Uterus (tissue), 4 donors: ENCODE measurements around the gene PTPA. TPM values are rescaled to one million over a fixed set of nuclear protein-coding genes. Genes with fewer than 3 reads are reported as not detected.

Source experiments
- DNase-seq, 2 donors: peaks; one replicate each; pipeline ENCODE4 v3.0.0-alpha.2; 2019 to 2020
- H3K27ac ChIP-seq, 2 donors: fragments of 200-600 bp; sonication (generic); 1 replicate in 1 of 2; 2 replicates in 1 of 2; pipeline ENCODE4 v1.5.1; 2016 to 2018
- H3K27me3 ChIP-seq, 2 donors: fragments of 200-600 bp; sonication (generic); one replicate each; pipeline ENCODE4 v1.5.1; 2018 to 2019; ENCODE audit warnings: control low read depth in 1 of 2
- H3K36me3 ChIP-seq, 2 donors: fragments of 200-600 bp; sonication (generic); one replicate each; pipeline ENCODE4 v1.5.1; 2019; ENCODE audit warnings: control low read depth in 1 of 2
- H3K4me1 ChIP-seq, 2 donors: fragments of 200-600 bp; sonication (generic); one replicate each; pipeline ENCODE4 v1.5.1; 2018 to 2019; ENCODE audit warnings: control low read depth in 1 of 2
- H3K4me3 ChIP-seq, 2 donors: fragments of 200-600 bp; sonication (generic); 1 replicate in 1 of 2; 2 replicates in 1 of 2; pipeline ENCODE4 v1.5.1; 2018 to 2019; ENCODE audit warnings: mild to moderate bottlenecking in 1 of 2
- H3K9me3 ChIP-seq, 2 donors: fragments of 200-600 bp; sonication (generic); one replicate each; pipeline ENCODE4 v1.5.1; 2019; ENCODE audit warnings: control low read depth in 1 of 2
- POLR2A ChIP-seq, 2 donors: fragments of 450-650 bp; IDR thresholded peaks; one replicate each; pipeline ENCODE4 v1.6.1; 2016; ENCODE audit warnings: antibody characterized with exemption in 2 of 2, mild to moderate bottlenecking in 1 of 2, moderate library complexity in 1 of 2
- intact Hi-C: fragments of 100-400 bp; cut with DNase I; formaldehyde crosslinking; loops from one replicate; pipeline ENCODE4 v1.15.1; 2023; ENCODE audit warnings: low total_unique reads
- total RNA-seq, 4 donors: library from RNA; depleted of rRNA in 3 of 4; stranded (reverse); fragments of >200 nt in 3 of 4; gene quantifications; one replicate each; pipeline versions ENCODE4 v1.1.0 to v1.2.4, GENCODE V29; 2014 to 2023
- TF ChIP-seq, protein P1 (sequence below), 4 experiments: fragments of 200-600 bp in 2 of 4; fragments of 450-650 bp in 2 of 4; sonication (generic) in 2 of 4; IDR thresholded peaks; one replicate each; pipeline ENCODE4 v1.5.1; 2016 to 2019; ENCODE audit warnings: antibody characterized with exemption in 4 of 4, mild to moderate bottlenecking in 2 of 4, moderate library complexity in 1 of 4
- donor health status: DM: yes; HTN: yes; CAD: no.

PTPA gene
- total RNA-seq, 4 donors from 2014 or later, result 28.9 to 107 (median 62.1) TPM

DNA sequence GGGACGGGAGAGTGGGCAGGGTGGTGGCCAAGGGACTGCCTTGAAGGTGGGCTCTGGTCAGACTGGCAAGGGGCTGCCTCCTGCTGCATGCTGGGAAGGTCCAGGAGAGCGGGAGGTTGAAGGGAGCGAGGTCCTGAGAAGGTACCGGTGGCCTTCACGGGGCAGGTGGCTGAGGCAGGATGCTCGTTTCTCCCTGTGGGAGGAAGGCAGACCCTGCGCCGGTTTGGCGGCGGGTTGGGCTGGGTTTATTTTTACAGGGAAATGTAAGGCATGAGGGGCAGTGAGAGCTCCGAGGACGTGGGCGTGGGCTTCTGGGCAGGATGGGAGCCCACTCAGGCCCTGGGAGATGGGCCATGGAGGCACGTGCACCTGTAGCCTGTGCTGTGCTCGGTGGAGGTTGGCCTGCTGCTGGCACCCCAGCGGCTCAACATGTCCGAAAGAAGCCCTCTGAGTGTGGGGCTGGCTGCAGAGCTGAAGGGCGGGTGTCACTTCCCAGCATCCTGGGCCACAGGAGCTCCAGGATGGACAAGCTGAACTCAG lies 39.5 kb downstream of the PTPA start:
- no peak for DNase-seq

GRCh38 chr9:129151469-129151868 lies 40.3 kb downstream of the PTPA start:
- H3K9me3 ChIP-seq, result no peaks in the 10 kb centered on the region
- no peaks in the 10 kb centered on the region for H3K27me3 ChIP-seq
- no peak for TF ChIP-seq POLR2A (IDR thresholded peaks at IDR 0.05)
- TF ChIP-seq, protein P1, sequence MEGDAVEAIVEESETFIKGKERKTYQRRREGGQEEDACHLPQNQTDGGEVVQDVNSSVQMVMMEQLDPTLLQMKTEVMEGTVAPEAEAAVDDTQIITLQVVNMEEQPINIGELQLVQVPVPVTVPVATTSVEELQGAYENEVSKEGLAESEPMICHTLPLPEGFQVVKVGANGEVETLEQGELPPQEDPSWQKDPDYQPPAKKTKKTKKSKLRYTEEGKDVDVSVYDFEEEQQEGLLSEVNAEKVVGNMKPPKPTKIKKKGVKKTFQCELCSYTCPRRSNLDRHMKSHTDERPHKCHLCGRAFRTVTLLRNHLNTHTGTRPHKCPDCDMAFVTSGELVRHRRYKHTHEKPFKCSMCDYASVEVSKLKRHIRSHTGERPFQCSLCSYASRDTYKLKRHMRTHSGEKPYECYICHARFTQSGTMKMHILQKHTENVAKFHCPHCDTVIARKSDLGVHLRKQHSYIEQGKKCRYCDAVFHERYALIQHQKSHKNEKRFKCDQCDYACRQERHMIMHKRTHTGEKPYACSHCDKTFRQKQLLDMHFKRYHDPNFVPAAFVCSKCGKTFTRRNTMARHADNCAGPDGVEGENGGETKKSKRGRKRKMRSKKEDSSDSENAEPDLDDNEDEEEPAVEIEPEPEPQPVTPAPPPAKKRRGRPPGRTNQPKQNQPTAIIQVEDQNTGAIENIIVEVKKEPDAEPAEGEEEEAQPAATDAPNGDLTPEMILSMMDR (IDR thresholded peaks at IDR 0.05), result no peak
- no peak for DNase-seq
- peaks cover 6 to 11% of the 10 kb centered on the region in 2 donors for H3K4me1 ChIP-seq
- H3K4me3 ChIP-seq, result no peak overlapping the region
- no peak overlapping the region for H3K27ac ChIP-seq
- no peaks in the 10 kb centered on the region for H3K36me3 ChIP-seq
- intact Hi-C loops, result no loop called here

More for the DNA sequence above, 39.5 kb downstream of the PTPA start:
- intact Hi-C loops, result no loop called here
- H3K27ac ChIP-seq, result no peak overlapping the region
- H3K4me3 ChIP-seq, result no peak overlapping the region
- H3K36me3 ChIP-seq, result no peaks in the 10 kb centered on the region
- no peak for TF ChIP-seq POLR2A (IDR thresholded peaks at IDR 0.05)
- TF ChIP-seq, protein P1 (IDR thresholded peaks at IDR 0.05), result no peak
- no peaks in the 10 kb centered on the region for H3K9me3 ChIP-seq
- peaks cover 11 to 18% of the 10 kb centered on the region in 2 donors for H3K4me1 ChIP-seq
- no peaks in the 10 kb centered on the region for H3K27me3 ChIP-seq

- Histone ChIP-seq H3K27me3 (no peaks in the 10 kb centered on the region), H3K27ac (no peak overlapping the region), H3K36me3 (no peaks in the 10 kb centered on the region), H3K9me3 (no peaks in the 10 kb centered on the region), H3K4me1 (no peaks in the 10 kb centered on the region), H3K4me3 (no peak overlapping the region)
- no peak for DNase-seq
- no peak for TF ChIP-seq POLR2A (IDR thresholded peaks at IDR 0.05)
- TF ChIP-seq, protein P1 (IDR thresholded peaks at IDR 0.05), result no peak
- intact Hi-C loops, result no loop called here
These were observed 43.8 kb downstream of the PTPA start for GRCh38 chr9:129154866-129155477.

DNA sequence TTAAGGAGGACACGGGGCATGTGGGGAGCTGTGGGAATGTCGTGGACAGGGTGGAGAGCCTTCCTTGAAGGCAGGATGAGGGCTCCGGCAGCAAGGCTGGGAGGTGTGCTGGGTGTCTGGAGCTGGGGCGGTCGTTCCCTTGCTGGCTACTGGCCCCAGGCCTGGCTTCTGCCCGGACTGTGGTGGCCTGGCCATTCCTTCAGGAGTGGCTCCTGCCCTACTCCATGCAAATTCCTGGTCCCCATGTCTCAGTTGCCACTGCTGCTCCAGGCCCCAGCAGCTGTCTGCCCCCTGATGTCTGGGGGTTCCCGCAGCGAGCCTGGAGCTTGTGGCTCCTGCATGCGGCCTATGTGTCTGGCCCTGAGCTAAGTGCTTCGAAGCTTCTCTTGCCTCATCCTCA lies 44.9 kb downstream of the PTPA start:
- Histone ChIP-seq H3K4me1 (no peaks in the 10 kb centered on the region), H3K27ac (no peak overlapping the region), H3K9me3 (no peaks in the 10 kb centered on the region), H3K36me3 (no peaks in the 10 kb centered on the region), H3K4me3 (no peak overlapping the region), H3K27me3 (no peaks in the 10 kb centered on the region)
- intact Hi-C loops, result no loop called here
- DNase-seq, result no peak
- TF ChIP-seq POLR2A (IDR thresholded peaks at IDR 0.05), result no peak
- TF ChIP-seq, protein P1 (IDR thresholded peaks at IDR 0.05), result no peak

DNA sequence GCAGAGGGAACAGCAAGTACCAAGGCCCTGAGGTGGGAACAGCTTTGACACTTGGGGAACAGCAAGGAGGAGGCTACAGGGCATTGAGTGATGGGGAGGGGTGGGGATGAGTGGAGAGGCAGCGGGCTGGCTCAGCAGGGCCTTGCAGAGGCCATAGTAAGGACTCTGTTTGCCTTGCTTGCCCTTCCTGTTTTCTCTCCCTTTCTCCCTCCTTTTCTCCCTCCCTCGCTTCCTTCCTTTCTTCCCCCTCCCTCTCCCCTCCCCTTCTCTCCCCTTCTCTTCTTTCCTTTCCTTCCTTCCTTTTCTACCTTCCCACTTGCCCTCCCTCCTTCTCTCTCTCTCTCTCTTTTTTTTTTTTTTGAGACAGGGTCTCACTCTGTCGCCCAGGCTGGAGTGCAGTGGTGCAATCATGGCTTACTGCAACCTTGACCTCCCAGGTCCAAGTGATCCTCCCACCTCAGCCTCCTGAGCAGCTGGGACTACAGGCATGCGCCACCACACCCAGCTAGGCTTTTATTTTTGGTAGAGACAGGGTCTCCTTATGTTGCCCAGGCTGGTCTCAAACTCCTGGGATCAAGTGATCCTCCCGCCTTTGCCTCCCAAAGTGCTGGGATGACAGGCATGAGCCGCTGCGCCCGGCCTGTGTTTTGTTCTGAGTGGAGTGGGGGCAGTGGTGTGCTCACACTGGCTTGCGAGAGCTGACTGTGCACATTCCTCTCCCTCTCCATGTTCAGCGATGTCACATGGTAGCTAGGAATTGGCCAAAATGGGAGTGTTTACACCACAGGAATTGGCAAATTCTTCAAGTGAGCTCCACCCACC lies 49.7 kb downstream of the PTPA start:
- DNase-seq, result no peak
- no peak overlapping the region for H3K4me3 ChIP-seq
- no peaks in the 10 kb centered on the region for H3K9me3 ChIP-seq
- H3K27ac ChIP-seq, result no peak overlapping the region
- no peaks in the 10 kb centered on the region for H3K4me1 ChIP-seq
- no peaks in the 10 kb centered on the region for H3K27me3 ChIP-seq
- TF ChIP-seq, protein P1 (IDR thresholded peaks at IDR 0.05), result no peak
- TF ChIP-seq POLR2A (IDR thresholded peaks at IDR 0.05), result no peak
- no peaks in the 10 kb centered on the region for H3K36me3 ChIP-seq
- intact Hi-C loops, result no loop called here
